GM12801 (cell line): ENCODE data around the gene CCDC136.

Experiments
- TF ChIP-seq, protein P1 (sequence below): IDR thresholded peaks from one replicate; pipeline ENCODE4 v1.5.1; 2011; ENCODE audit warnings: control low read depth; ENCODE audit not compliant: insufficient read length; ENCODE audit errors: extremely low read depth

Gene CCDC136

GRCh38 chr7:128810473-128810872 is 18.7 kb downstream of the CCDC136 start:
- TF ChIP-seq, protein P1, sequence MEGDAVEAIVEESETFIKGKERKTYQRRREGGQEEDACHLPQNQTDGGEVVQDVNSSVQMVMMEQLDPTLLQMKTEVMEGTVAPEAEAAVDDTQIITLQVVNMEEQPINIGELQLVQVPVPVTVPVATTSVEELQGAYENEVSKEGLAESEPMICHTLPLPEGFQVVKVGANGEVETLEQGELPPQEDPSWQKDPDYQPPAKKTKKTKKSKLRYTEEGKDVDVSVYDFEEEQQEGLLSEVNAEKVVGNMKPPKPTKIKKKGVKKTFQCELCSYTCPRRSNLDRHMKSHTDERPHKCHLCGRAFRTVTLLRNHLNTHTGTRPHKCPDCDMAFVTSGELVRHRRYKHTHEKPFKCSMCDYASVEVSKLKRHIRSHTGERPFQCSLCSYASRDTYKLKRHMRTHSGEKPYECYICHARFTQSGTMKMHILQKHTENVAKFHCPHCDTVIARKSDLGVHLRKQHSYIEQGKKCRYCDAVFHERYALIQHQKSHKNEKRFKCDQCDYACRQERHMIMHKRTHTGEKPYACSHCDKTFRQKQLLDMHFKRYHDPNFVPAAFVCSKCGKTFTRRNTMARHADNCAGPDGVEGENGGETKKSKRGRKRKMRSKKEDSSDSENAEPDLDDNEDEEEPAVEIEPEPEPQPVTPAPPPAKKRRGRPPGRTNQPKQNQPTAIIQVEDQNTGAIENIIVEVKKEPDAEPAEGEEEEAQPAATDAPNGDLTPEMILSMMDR, result no peak

DNA sequence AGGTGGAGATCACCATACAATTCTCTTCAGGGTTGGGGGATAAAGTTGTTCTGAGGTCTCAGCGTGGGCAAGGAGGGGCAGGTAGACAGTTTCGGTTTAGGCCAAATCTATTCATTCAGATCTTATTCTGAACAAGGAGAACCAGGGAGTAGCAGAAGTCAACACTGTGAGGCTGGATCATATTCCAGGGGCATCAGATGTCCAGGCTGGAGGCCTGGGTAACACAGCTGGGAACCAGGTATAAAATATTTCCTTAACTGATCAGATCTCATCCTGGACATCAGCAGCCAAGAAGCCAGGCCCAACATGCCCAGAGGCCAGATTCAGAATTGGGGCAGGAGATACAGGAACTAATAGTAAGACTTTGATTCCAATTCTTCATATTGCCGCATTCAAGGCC is 19.2 kb downstream of the CCDC136 start:
- TF ChIP-seq, protein P1, result no peak

- TF ChIP-seq, protein P1, result no peak
Measured at GRCh38 chr7:128811631-128812430, 20.1 kb downstream of the CCDC136 start.

- TF ChIP-seq, protein P1, result no peak
Measured at GRCh38 chr7:128812514-128813168, 20.9 kb downstream of the CCDC136 start.

- TF ChIP-seq, protein P1, result no peak
Measured at GRCh38 chr7:128814499-128814898, 22.7 kb downstream of the CCDC136 start.

GRCh38 chr7:128815289-128815942 is 23.6 kb downstream of the CCDC136 start:
- TF ChIP-seq, protein P1, result no peak

- TF ChIP-seq, protein P1, result no peak
Measured at GRCh38 chr7:128818694-128819093, 26.9 kb downstream of the CCDC136 start.
